ENCODE data around the gene CENPX. TPM values are rescaled to one million over a fixed set of nuclear protein-coding genes. Genes with fewer than 3 reads are reported as not detected.

Gene CENPX
- total RNA-seq, 1 donor from 2014 or later = 26.3 TPM

DNA sequence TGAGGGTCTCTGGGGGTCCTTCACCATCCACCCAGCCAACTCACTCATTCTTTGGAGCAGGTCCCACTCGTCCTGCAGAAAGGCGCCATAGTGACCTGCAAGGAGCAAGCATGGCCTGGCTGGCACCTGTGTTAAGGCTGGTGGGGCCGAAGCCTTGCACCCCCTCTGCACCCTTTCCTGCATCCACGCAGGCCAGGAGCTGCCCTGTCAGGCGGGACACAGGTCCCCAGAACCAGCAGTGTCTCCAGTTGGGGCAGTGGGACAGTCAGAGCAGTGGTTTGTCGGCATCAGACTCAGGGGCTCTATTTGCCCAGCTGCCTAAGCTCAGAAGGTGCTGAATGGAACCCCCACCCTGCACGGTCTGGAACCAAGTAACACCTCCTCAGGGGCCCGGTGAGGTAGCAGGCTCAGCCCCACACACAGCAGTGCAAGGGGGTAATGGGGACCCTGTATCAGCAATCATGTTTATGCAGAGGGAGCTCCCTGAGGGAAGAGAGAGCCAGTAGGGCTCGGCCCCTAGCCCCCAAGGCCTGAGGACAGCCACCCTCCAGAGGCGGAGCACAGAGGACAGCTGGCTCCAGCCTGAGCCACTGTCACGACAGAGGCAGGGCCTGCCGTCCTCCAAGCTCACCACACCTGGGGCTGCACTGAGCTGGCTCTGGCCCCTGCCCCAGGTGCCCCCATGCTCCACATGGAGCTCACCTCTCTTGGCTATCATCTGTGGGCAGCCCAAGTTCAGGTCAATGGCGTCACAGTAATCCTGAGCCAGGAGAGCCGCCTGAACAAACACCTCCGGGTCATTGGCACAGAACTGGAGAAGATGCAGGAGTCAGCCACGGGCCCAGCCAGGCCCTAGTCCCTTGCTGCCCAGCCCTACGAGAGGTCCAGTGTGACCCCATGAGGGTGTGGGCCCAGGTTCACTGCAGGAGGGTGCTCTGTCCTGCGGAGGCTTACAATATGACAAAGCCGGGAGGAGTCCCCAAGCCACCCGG, 41.0 kb upstream of the CENPX start:
- TF ChIP-seq, protein P1, sequence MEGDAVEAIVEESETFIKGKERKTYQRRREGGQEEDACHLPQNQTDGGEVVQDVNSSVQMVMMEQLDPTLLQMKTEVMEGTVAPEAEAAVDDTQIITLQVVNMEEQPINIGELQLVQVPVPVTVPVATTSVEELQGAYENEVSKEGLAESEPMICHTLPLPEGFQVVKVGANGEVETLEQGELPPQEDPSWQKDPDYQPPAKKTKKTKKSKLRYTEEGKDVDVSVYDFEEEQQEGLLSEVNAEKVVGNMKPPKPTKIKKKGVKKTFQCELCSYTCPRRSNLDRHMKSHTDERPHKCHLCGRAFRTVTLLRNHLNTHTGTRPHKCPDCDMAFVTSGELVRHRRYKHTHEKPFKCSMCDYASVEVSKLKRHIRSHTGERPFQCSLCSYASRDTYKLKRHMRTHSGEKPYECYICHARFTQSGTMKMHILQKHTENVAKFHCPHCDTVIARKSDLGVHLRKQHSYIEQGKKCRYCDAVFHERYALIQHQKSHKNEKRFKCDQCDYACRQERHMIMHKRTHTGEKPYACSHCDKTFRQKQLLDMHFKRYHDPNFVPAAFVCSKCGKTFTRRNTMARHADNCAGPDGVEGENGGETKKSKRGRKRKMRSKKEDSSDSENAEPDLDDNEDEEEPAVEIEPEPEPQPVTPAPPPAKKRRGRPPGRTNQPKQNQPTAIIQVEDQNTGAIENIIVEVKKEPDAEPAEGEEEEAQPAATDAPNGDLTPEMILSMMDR (IDR thresholded peaks at IDR 0.05; ENCODE audit: borderline replicate concordance) = no peak
- DNase-seq = no peak
- intact Hi-C loops (cut with micrococcal nuclease) = no loop called here
- no peaks in the 10 kb centered on the region for H3K27me3 ChIP-seq (ENCODE audit: low read depth)
- peak overlapping the region; percentile 97 for H3K4me3 ChIP-seq
- peaks cover 47% of the 10 kb centered on the region for H3K36me3 ChIP-seq
- H3K4me1 ChIP-seq = peaks cover 30% of the 10 kb centered on the region
- H3K27ac ChIP-seq (replicated peaks) = no peak overlapping the region
- H3K9me3 ChIP-seq (replicated peaks) = no peaks in the 10 kb centered on the region

DNA sequence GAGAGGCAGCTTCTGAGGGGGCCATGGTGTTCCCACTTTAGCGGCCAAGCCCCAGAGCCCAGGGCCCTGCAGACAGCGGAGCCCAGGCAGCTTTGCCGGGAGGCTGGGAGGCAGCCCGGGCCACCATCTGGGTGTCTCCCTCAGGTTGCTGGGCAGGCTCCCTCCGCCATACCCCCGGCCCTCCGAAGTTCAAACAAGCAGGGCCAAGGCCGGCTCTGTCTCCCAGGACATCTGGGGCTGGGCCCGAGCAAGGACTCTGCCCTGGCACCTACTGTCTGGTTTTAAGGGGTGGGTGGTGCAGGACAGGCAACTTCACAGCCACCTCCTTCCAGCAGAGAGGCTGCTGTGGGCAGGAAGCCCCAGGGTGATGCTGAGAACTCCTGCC, 40.3 kb upstream of the CENPX start:
- no peak for DNase-seq
- peaks cover 54% of the 10 kb centered on the region for H3K36me3 ChIP-seq
- intact Hi-C loops (cut with micrococcal nuclease) = no loop called here

DNA sequence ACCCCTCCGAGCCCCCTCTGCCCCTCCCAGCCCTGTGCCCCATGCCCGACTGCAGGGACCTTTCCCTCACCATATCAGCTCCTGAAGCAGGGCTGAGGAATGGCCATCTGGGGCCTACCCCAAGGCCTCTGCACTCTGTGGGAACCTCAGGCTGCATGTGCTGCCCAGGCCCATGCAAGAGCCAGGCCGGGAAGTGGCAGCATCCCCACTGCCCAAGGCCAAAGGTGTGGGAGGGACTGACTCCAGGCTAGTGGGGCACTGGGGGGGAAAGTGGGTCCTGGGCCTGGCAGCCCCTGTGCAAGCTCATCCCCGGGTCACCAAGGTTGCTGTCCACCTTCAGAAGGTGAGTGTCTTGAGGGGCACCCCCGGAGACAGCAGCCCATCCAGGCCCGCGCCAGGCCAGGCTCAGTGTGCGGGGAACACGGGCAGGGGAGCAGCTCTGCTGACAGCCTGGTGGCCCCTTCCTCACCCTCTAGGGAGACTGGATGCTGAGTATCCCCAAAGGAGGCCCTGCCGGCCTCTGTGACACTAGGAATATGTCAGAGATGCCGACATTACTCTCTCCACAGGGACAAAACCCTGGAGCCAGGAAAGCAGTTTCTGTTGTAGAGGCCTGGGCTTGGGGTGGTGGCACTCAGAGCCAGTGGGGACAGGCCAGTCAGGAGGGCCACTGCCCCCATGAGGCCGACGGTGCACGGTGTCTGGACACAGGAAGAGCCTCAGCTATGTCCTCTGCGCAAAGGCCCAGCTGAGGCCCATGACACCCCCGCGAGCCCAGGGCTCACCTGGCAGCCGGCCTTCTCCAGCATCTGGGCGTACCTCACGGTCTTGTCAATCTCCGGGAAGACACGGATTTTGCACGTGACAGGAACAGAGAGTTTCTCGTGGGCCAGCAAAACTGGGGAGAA, 39.7 kb upstream of the CENPX start:
- peaks cover 30% of the 10 kb centered on the region for H3K4me1 ChIP-seq
- DNase-seq = no peak
- no peaks in the 10 kb centered on the region for H3K27me3 ChIP-seq (ENCODE audit: low read depth)
- TF ChIP-seq, protein P1 (IDR thresholded peaks at IDR 0.05; ENCODE audit: borderline replicate concordance) = no peak
- H3K4me3 ChIP-seq = no peak overlapping the region
- no peak overlapping the region for H3K27ac ChIP-seq (replicated peaks)
- intact Hi-C loops (cut with micrococcal nuclease) = no loop called here
- peaks cover 61% of the 10 kb centered on the region for H3K36me3 ChIP-seq
- no peaks in the 10 kb centered on the region for H3K9me3 ChIP-seq (replicated peaks)

More for the DNA sequence above, 40.3 kb upstream of the CENPX start:
- H3K4me3 ChIP-seq = no peak overlapping the region
- H3K4me1 ChIP-seq = peaks cover 30% of the 10 kb centered on the region
- H3K27ac ChIP-seq (replicated peaks) = no peak overlapping the region
- TF ChIP-seq, protein P1 (IDR thresholded peaks at IDR 0.05; ENCODE audit: borderline replicate concordance) = no peak
- H3K27me3 ChIP-seq (ENCODE audit: low read depth) = no peaks in the 10 kb centered on the region
- H3K9me3 ChIP-seq (replicated peaks) = no peaks in the 10 kb centered on the region

DNA sequence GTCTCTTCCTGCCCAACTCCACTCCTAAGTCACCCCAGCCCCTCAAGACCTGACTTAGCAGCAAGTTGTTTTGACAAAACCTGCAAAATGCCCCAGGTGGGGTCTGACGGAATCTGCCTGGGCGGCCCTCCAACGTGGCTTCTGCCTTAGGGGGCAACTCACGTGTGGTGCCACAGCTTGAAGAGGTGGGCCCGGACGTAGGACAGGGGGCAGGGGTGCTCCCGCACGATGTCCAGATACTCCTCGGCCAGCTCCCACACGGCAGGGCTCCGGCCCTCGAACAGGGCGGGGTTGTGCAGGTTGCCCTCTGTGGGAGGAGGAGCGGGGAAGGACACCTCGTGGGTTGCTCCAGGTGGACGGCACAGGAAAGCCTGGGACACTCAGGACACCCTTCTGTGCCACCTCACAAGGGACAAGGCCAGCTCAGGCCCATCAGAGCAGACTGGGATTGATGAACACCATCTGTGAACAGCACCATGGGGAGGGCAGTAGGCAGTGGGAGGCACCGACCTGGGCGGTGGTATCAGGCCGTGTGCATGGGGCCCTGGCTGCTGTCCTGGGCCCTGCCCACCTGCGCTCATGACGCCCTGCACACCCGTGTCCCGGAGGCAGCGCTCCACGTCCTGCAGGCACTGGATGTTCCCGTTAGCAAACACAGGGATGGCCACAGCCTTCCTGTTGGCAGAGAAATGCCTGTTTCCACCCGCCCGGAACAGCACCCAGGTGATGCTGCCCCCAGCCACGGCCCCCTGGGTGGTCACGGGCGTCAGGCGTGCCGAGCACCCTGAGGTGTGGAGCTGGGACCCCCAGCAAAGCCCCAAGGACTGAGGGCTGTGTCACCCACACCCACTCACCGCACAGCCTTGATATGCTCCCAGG, 38.6 kb upstream of the CENPX start:
- TF ChIP-seq, protein P1 (IDR thresholded peaks at IDR 0.05; ENCODE audit: borderline replicate concordance) = no peak
- Histone ChIP-seq H3K36me3 (peaks cover 71% of the 10 kb centered on the region), H3K9me3 (replicated peaks) (no peaks in the 10 kb centered on the region), H3K27me3 (ENCODE audit: low read depth) (no peaks in the 10 kb centered on the region), H3K27ac (replicated peaks) (no peak overlapping the region), H3K4me1 (peaks cover 24% of the 10 kb centered on the region), H3K4me3 (no peak overlapping the region)
- DNase-seq = no peak
- intact Hi-C loops (cut with micrococcal nuclease) = no loop called here

Data from left ventricle myocardium inferior (tissue), 1 donor.